Femur (tissue), 1 donor: ENCODE data around the gene LRRK1.

ENCODE experiments used
- DNase-seq: peaks from one replicate; pipeline ENCODE4 v3.0.0-alpha.2; 2017

The LRRK1 gene

DNA sequence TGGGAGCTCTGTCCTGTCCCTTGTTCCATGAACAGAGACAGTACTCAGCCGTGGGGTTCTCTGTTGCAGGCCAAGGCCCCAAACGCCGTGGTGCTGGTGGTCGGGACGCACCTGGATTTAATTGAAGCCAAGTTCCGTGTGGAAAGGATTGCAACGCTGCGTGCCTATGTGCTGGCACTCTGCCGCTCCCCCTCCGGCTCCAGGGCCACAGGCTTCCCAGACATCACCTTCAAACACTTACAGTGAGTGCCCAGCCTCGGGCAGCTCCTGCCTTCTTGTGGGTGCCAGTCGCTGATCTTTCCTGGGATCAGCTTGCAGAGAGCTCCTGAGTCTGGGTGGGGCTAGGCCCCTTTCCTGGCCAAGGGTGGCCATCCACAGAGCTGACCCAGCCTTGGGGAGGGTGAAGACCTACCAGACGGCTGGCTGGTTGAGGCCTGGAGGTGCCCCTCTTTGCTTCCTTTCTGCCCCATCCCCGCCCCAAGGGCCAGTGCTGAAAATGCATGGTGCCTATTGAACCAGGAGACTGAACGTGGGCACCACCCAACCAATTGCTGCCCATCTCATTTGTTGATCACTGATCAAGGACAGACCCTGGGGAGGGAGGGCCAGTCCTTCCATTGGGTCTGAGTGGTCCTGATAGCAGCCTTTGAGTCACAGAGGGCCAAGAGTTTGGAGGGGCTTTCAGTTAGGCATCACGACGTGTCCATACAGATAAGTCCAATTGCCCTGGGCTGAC, 106.9 kb downstream of the LRRK1 start:
- peak; percentile 11 for DNase-seq

DNA sequence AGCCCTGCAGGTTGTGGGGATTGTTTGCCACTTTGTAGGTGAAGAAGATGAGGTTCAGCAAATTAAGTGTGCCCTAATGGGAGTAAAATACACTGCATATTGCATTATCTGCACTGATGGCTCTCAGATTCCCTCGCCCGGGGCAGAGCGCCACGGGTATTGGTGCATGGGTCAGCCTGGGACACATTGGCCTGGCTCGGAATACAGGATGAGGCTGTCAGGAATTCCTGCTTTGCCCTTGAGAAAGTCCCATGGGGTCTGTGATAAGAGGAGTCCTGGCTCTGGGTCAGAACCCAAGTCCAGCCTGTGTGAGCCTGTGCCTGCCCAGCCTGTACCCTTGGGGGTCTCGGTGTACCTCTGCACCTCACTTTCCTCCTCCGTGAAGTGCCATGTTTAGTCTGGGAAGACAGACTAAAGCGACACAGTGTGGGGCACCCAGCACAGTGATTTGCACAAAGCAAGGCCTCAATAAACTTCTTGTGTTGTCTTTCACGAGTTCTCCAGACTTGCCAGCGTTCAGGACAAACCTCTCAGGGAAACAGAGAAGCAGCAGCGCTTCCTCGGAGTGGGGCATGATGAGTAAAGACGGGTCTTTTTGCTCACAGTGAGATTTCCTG, 107.6 kb downstream of the LRRK1 start:
- peak; percentile 8 for DNase-seq

DNA sequence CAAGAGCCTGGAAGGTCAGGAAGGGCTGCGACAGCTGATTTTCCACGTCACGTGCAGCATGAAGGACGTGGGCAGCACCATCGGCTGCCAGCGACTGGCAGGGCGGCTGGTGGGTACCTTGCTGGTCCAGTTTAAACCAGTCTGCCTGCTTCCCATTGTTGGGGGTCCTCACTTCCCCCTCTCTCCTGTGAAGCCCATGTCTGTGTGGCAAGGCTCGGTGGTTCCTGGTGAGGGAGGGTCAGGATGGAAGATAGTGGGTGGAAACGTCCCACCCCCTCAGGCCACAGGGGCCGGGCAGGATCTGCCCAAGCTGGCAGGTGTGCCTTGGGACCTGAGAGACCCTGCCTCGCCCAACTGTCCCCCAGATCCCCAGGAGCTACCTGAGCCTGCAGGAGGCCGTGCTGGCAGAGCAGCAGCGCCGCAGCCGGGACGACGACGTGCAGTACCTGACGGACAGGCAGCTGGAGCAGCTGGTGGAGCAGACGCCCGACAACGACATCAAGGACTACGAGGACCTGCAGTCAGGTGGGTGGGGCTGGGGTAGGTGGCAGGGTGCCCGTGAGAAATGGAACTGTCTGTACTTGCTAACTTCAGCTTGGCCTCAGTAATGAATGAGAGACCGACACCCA, 108.2 kb downstream of the LRRK1 start:
- DNase-seq, result peak; percentile 12

DNA sequence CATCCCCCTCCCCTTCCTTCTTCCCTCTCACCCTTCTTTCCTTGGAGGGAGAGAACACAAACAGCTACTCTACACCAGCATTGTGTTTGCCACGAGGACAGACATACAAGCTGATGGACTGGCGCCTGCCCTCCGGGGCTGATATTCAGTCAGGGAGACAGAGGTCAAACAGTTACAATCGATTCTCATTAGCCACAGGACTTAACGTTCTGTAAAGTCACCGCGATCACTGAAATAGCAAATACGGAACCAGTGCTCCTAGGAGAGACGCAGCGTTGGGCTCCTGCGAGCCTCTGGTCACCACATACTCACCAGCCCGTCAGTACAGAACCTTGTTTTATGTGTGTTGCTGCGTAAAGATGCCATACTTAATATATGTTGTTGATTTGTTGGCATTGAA, 108.8 kb downstream of the LRRK1 start:
- DNase-seq, result peak; percentile 7

DNA sequence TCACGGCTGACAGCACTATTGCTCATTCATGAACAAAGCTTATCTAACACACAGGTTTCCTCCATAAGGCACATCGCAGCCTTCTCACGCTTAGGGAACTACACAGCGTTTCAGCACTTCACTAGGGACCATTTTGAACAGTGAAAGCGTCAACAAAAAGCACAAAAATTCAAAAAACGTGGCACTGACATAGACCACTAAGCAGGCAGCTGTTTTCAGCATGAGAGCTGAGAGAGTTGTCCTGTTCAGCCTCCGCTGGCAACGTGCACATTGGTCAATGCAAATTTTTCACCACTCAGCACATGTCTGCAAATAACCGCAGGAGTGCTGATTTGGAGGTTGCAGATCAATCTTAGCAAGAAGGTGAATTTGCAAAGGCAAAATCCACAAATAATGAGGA, 109.2 kb downstream of the LRRK1 start:
- DNase-seq, result peak; percentile 9

DNA sequence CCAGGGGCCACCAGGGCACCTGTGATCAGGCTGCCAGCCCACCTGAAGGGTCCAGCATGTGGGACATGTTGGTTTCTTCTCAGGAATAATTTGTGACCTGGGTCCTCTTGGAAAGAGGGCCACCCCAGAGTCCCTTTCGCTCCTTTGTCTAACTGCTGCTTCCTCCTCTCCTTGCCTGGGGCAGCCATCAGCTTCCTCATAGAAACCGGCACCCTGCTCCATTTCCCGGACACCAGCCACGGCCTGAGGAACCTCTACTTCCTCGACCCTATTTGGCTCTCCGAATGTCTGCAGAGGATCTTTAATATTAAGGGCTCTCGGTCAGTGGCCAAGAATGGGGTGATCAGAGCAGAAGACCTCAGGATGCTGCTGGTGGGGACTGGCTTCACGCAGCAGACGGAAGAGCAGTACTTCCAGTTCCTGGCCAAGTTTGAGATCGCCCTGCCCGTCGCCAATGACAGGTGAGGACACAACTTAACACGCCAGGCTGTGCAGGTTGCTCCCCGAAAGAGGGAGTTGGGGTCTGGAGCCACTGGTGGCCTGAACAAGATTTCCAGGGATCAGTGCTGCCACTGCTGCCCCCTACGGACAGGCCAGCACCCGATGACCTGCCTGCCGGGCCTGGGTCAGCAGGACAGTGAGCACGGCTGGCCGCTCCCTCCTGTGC, 109.7 kb downstream of the LRRK1 start:
- peak; percentile 12 for DNase-seq

DNA sequence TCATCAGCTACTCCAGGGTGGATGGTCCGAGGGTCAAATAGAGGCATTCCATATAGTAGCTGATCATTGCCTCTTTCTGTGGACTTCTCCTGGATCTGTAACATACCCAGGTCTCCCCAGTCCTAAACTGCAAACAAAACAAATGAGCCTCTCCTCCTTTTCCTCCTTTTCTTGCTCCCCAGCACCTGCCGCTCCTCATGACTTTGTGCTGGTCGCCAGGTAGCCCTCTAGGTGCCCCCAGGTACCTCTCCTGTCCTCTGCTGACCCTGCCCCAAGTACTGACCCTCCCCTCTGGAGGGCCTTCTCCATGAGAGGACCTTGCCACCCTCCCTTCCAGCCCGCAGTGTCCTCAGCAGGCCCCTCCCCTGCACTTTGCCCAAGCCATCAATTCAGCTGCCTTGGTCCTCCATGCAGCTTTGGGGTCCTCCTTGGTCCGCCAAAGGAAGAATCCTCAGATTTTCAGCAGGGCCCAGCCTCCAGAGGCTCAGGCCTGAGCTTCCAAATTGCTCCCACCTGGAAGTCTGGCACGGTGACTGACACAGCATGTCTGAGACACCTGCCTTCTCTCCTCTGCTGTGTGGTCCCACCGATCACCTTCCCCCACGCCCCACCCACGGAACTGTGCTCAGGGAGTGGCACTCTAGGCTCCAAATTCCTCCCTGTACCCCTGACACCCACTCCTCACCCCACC, 111.0 kb downstream of the LRRK1 start:
- peak; percentile 7 for DNase-seq

DNA sequence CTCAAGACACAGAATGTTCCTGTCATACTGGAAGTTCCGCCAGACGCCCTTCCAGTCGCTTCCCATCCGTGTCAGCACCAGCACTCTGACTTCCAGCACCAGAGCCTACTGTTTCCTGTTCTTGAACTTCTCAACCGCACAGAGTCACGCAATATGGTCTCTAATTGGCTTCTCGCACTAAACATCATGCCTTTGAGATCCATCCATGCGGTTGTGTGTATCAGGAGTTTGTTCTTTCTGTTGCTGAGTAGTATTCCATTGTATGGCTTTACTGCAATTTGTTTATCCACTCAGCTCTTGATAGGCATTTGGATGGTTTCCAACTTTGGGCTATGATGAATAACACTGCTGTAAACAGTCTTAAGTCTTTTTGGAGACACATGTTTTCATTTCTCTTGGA, 112.1 kb downstream of the LRRK1 start:
- DNase-seq, result peak; percentile 10

DNA sequence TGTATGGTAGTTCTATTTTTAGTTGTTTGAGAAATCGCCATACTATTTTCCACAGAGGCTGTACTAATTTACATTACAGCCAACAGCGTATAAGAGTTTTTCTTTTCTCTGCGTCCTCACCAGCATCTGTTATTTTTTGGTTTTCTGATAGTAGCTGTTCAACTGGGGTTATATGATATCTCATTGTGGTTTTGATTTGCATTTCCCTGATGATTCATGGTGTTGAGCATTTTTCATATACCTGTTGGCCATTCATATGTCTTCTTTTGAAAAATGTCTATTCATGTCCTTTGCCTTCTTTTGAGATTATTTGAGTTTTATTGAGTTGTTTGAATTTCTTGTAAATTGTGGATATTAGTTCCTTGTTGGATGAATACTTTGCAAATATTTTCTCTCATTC, 114.6 kb downstream of the LRRK1 start:
- no peak for DNase-seq

DNA sequence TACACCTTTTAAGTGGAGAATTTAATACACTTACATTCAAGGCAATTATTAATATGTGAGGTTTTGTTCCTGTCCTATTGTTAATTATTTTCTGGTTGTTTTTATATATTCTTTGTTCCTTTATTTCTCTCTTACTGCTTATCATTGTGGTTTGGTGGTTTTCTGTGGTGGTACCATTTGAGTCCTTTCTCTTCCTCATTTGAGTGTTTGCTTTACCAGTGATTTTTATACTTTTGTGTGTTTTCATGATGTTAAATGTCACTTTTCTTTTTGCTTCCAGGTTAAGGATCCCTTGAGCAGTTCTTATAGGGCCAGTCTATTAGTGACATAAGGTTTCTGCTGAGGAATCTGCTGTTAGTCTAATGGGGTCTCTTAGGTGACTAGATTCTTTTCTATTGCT, 116.5 kb downstream of the LRRK1 start:
- DNase-seq, result no peak

DNA sequence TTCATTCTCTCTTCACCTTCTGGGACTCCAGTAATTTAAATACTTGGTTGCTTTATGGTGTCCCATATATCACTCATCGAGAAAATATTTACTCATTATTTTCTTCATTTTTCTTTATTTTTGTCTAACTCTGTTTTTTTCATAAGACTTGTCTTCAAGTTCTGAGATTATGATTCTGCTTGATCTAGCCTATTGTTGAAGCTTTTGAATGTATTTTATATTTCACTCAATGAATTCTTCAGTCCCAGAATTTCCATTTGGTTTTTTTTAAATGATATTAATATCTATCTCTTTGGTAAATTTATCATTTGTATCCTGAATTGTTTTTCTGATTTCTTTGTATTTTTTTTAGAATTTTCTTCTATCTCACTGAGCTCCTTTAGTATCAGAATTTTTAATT, 117.0 kb downstream of the LRRK1 start:
- no peak for DNase-seq

DNA sequence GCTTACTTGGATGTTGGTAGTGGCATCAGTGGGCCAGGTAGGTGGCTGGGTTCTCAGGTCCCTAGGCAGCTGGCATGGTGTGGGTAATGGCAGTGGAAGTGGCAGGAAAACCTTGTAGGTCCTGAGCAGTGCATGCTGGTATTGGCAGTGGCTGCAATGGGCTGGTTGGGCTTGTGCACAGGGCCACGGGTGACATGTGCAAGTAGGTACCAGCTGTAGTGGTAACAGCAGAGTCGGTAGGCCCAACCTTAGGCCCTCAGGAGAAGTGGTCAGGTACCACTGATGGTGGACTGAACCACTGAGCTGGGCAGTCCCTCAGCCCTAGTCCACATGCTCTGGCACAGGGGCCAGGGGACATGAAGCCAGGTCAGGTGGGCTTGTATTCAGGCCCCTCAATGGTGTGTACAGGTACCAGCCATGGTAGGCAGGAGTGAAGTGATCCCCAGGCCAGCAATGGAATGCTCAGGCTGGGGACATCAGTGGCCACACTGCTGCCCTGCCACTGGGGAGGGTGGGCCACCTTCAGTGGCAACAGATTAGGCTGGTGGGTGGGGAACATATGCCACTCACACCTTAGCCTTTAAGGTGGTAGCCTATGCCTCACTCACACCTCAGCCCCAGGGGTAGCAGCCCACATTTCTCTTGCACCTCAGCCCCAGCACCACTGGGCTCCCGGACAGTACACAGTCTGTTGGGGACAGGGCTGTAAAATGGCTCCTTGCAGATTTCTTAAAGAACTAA, 118.1 kb downstream of the LRRK1 start:
- DNase-seq, result peak; percentile 8

DNA sequence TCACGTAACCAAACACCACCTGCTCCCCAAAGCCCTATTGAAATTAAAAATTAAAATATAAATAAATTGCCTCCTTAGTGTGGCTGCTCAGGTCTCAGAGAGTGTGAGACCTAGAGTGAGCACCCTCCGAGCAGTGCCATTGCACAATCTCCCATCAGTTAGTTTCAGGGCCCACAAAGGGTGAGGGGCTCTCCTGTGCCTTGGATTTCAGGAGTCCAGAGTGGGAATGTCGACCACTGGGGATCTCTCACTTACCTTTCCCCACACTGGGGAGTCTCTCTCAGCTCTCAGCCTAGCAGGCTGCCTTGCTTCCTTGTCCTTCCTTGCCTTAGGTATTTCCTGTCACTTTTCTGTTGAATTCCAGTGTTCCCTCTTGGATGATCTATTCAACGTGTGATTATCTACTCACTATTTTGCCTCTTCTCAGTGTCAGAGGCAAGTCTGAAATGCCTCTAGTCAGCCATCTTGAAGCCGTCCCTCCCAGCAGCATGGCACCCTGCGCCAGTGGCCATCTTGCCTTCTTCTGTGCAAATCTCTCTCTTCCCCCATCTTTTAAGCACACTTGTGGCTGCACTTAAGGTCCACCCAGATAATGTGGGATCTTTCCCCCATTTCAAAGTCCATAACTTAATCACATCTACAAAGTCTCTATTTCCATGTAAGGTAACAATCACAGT, 119.3 kb downstream of the LRRK1 start:
- DNase-seq, result peak; percentile 6

DNA sequence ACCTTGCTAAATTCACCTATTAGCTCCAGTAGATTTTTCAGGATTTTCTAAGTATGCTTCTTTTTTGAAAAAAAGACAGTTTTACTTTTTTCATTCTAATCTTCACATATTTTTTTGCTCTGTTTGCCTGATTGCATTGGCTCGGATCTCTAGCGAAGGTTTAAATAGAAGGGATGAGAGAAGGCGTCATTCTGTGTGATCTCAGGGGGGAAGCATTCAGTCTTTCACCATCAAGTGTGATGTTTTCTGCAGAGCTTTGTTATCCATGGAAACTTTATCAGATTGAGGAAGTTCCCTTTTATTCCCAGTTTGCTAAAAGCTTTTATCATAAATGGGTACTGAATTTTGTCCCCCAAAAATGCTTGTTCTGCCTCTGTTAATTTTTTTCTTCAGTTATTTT, 120.3 kb downstream of the LRRK1 start:
- no peak for DNase-seq

DNA sequence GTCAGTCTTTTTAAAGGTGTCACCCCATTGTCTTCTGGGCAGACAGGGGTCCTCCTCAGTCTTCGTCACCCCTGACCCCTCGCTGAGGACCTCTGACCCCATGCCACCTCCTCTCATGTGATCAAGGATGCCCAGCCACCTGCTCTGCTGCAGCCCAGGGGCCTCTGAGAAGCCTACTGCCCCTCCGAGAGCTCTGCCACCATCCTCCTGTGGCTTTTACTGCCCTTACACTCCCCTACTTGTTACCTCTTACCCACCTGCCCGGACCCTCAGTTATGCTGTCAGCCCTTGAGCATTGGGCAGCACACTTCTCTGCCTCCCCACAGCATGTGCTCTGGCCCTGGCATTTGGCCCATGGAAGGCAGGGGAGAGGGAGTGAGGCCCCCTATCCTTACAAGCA, 123.2 kb downstream of the LRRK1 start:
- peak; percentile 8 for DNase-seq

DNA sequence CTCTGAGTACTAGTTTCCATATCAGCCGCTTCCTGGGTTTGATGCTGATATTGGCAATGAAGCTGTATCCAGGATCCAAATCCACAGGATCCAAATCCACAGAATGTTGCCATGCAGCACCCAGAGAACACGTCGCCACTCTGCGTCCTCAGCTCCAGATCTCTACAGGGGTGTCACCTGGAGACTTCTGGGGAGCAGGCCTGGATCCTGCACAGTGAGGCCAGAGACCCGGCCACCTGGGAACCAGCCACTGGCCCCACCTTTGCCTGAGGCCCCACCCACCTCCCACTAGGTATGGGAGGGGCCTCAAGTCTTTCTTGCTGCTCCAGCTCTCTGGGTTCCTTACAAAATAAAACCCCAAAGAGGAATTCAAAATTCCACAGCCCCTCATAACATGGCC, 123.9 kb downstream of the LRRK1 start:
- DNase-seq, result no peak

DNA sequence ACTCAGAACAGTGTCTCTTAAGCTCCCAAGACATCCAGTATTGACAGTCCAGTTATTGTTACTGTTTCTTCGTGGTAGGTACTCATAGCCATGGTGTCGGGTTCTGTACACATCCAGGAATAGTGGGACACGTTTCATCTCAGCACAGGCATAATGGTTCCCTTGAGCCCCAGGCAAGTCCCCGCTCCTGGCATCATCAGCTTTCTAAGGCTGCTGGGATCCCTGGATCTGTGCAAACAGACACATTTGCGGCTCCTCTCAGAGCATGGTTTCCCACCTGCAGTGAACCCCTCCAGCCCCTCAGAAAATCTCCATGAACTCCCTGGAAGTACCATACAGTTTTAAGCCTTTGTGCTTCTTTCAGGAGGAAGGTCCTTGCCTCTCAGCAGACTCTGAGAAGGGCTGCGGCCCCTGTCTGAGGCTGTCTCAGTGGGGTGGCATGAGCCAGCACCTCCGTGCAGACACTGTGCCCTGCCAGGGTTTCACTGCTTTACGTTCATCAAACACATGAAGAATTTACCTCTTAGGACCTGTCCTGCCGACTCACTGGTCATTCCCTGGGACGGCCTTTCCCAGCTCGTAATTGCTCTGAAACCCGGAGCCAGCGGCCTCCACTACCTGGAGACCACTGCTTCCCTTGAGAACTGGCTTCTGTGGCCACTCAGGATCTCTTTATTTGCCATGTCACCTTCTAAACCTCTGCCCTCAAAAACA, 124.9 kb downstream of the LRRK1 start:
- DNase-seq, result peak; percentile 15

DNA sequence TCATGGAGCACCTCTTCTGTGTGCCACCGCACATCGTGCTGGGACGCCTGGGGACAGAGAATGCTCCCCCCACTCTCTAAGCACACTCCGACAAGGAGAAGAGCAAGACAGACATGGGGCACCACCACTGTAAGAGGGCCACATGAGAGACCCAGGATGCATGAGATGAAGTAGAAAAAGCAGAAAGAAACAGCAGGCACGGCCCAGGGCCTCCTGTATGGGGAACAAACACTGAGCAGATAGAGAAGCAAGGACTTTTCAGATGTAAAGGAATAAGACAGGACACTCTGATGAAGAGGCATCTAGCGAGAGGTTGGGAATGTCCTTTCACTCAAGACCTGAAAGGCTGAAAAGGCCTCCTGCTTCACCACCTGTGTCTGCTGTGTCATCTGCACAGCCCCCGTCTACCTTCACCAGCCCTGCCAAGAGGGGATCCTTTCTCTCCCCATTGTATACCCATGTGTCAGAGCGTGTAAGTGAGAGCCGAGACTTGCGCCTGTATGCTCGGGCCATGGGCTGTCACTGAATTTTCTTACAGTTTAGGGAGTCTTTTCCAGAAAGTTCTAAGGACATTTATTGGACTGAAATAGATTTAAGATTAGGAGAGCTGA, 125.6 kb downstream of the LRRK1 start:
- peak; percentile 13 for DNase-seq

DNA sequence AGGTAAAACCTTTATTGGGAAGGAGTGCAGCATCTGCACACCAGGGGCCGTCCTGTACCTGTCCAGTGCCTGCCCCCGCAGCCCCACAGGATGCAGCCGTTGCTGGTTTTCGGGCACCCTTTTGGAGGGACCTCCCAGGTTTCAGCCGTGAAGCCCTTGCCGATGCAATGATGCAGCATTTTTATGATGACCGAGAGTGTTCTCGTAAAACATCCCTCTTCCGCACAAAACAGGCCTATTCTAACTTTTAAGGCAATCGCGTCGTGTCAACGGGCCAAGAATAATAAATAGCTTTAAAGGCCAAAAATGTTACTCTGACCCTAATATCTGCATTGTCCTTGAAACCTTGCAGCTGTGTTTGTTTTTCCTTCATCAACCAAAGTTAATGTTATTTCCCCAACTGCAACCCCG, 126.1 kb downstream of the LRRK1 start:
- DNase-seq, result peak; percentile 24

DNA sequence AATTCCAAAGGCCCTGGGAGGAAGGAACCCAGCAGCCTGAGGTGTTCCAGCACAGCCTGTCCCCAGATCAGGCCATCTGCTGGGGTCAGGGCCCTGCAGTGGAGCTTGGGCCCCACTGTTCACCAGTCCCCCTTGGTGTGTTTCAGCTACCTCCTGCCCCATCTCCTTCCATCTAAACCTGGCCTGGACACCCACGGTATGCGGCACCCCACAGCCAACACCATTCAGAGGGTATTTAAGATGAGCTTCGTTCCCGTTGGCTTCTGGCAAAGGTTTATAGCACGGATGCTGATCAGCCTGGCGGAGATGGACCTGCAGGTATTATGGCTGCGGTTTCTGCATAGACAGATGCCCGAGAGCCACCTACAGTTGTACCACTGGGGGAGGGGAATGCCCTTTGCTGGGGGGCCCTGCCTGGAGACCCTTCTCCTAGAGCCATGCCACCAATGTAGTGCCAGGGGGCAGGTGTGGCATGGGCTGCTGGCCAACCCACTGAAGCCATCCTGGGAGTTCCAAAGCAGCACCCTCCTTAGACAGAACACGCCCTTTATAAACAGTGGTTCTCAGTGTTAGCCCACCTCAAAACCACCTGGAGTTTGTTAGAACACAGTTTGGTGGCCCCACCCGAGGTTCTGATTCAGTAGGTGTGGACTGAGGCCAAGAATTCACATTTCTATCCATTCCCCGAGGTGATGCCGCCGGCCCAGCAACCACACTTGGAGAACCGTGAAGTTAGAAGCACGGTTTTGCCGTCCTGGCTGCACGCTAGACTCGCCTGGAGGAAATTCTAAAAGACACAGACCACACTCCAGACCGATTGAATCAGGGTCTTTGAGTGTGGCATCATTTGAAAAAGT, 126.9 kb downstream of the LRRK1 start:
- peak; percentile 13 for DNase-seq
